Common myeloid progenitor, CD34-positive (primary cell): ENCODE measurements around the gene TMF1.

Experiments used
- CTCF ChIA-PET: fragments of 350-600 bp; sonication (Branson Sonifier 250); formaldehyde crosslinking; loops from one replicate; lab custom pipeline; 2021; ENCODE audit warnings: antibody characterized with exemption; lab: Charles Lee
- POLR2A ChIA-PET: fragments of 350-600 bp; sonication (Branson Sonifier 250); formaldehyde crosslinking; loops from one replicate; lab custom pipeline; 2021; ENCODE audit warnings: antibody characterized with exemption; lab: Charles Lee
- DNase-seq, 3 donors: peaks; one replicate each; pipeline versions ENCODE4 v3.0.0 to v3.0.0-alpha.2; 2013
- H3K27ac ChIP-seq, 2 experiments: 1 replicate in 1 of 2; 2 replicates in 1 of 2; pipeline ENCODE4 v1.7.0; 2013; ENCODE audit warnings: inconsistent platforms in 2 of 2, low read length in 2 of 2, mild to moderate bottlenecking in 2 of 2, low read depth in 1 of 2, moderate library complexity in 1 of 2; ENCODE audit not compliant: severe bottlenecking in 2 of 2, insufficient read depth in 1 of 2, poor library complexity in 1 of 2
- H3K27me3 ChIP-seq, 5 experiments: replicated peaks in 2 of 5; 1 replicate in 3 of 5; 2 replicates in 2 of 5; pipeline versions ENCODE4 v1.6.1 to v1.7.0; 2013; ENCODE audit warnings: low read length in 4 of 5, mild to moderate bottlenecking in 2 of 5, moderate library complexity in 2 of 5, inconsistent platforms in 1 of 5; ENCODE audit not compliant: insufficient read depth in 5 of 5, control insufficient read depth in 4 of 5
- H3K36me3 ChIP-seq, 4 experiments: 1 replicate in 2 of 4; 2 replicates in 2 of 4; pipeline versions ENCODE4 v1.6.1 to v1.7.0; 2013; ENCODE audit warnings: low read length in 3 of 4, control low read depth in 1 of 4, mild to moderate bottlenecking in 1 of 4; ENCODE audit not compliant: control insufficient read depth in 4 of 4, insufficient read depth in 4 of 4
- H3K4me1 ChIP-seq, 4 experiments: 1 replicate in 3 of 4; 2 replicates in 1 of 4; pipeline versions ENCODE4 v1.6.1 to v1.7.1; 2013; ENCODE audit warnings: low read length in 3 of 4, mild to moderate bottlenecking in 3 of 4, control low read depth in 1 of 4, inconsistent platforms in 1 of 4, moderate library complexity in 1 of 4; ENCODE audit not compliant: control insufficient read depth in 4 of 4, insufficient read depth in 4 of 4; ENCODE audit errors: control extremely low read depth in 1 of 4
- H3K4me3 ChIP-seq, 7 experiments: 1 replicate in 4 of 7; 2 replicates in 3 of 7; pipeline versions ENCODE4 v1.5.1 to v1.7.0; 2013; ENCODE audit warnings: mild to moderate bottlenecking in 7 of 7, low read length in 6 of 7, moderate library complexity in 6 of 7, inconsistent platforms in 2 of 7, low read depth in 2 of 7, control low read depth in 1 of 7; ENCODE audit not compliant: insufficient read depth in 4 of 7, control insufficient read depth in 1 of 7; ENCODE audit errors: extremely low read depth in 1 of 7
- H3K9me3 ChIP-seq, 5 experiments: 1 replicate in 4 of 5; 2 replicates in 1 of 5; pipeline versions ENCODE4 v1.6.1 to v1.7.1; 2013; ENCODE audit warnings: low read length in 4 of 5, mild to moderate bottlenecking in 2 of 5, inconsistent platforms in 1 of 5, low read depth in 1 of 5, moderate library complexity in 1 of 5; ENCODE audit not compliant: control insufficient read depth in 4 of 5, insufficient read depth in 2 of 5; ENCODE audit errors: control extremely low read depth in 1 of 5
- WGBS: methylation state at CpG from one replicate; pipeline ENCODE4 v1.1.5; 2013; ENCODE audit not compliant: insufficient coverage; 5-methylcytosine and 5-hydroxymethylcytosine counted together

Gene TMF1

DNA sequence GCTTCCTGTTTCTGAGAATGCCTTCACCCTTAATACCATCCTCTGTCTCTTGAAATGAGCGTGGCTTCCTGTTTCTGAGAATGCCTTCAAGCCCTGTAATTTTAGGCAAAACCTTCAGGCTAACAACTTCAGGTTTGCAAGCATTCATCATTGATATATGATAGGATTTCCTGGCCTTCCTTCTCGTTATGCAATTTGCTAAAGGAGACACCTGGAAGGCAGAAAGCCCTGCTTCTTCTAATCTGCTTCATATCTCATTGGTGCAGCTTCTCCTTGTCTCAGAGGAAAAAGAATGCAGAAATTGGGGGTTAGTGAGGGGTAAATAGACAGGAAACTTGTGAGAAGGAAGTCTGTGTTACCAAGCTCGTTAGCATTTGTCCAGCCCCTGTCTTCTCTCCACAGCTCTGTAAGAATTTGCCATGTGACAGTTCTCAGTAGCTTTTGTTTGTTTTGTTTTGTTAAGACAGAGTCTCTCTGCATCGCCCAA is 39.9 kb upstream of the TMF1 start:
- peak; percentile 69 to 95 (median 89) for DNase-seq

GRCh38 chr3:69091389-69092029 is 39.4 kb upstream of the TMF1 start:
- Histone ChIP-seq H3K27me3 (no peaks in the 10 kb centered on the region), H3K9me3 (no peaks in the 10 kb centered on the region), H3K36me3 (peaks cover 5 to 28% (median 7%) of the 10 kb centered on the region in 4 experiments), H3K27ac (peak overlapping the region; percentile 56 to 88), H3K4me1 (peaks cover 86 to 99% (median 94%) of the 10 kb centered on the region in 4 experiments), H3K4me3 (peak overlapping the region in 5 of 7 experiments; percentile 11 to 63 (median 47))
- CTCF ChIA-PET, result interaction anchor here (0.8 to 3.7 kb wide), 4 partner anchors 8 to 29 kb away, joined by 3 to 28 read pairs (median 6); partner anchors contain the start of gene ARL6IP5
- POLR2A ChIA-PET, result interaction anchor here (0.5 to 1.2 kb wide), 3 partner anchors 11 to 29 kb away, joined by 3 to 4 read pairs (median 3); partner anchors contain the start of gene UBA3
- 0% methylated on average over 1 of the region's 5 CpGs for WGBS
- DNase-seq, result peak in 1 of 3 donors; percentile 54

More for the DNA sequence above, 39.9 kb upstream of the TMF1 start:
- WGBS, result 0% methylated on average over 3 of the region's 4 CpGs
- Histone ChIP-seq H3K27ac (peak overlapping the region; percentile 71 to 88), H3K4me3 (peak overlapping the region in 6 of 7 experiments; percentile 35 to 63 (median 48)), H3K36me3 (peaks cover 5 to 28% (median 7%) of the 10 kb centered on the region in 4 experiments), H3K4me1 (peaks cover 80 to 99% (median 91%) of the 10 kb centered on the region in 4 experiments), H3K9me3 (no peaks in the 10 kb centered on the region), H3K27me3 (no peaks in the 10 kb centered on the region)
- ChIA-PET POLR2A (interaction anchor here (0.5 to 5.3 kb wide), 5 partner anchors 8 to 41 kb away, joined by 3 to 36 read pairs (median 3); partner anchors contain the start of genes ARL6IP5 and UBA3), CTCF (interaction anchor here (0.8 to 3.7 kb wide), 4 partner anchors 9 to 28 kb away, joined by 3 to 28 read pairs (median 6); partner anchors contain the start of gene ARL6IP5)

- DNase-seq, result no peak
- 96% methylated on average over 3 of the region's 3 CpGs for WGBS
- peak overlapping the region in 1 of 7 experiments; percentile 19 for H3K4me3 ChIP-seq
Observed at GRCh38 chr3:69090021-69090420, 37.9 kb upstream of the TMF1 start.

GRCh38 chr3:69088063-69088462 is 35.9 kb upstream of the TMF1 start:
- Histone ChIP-seq H3K9me3 (no peaks in the 10 kb centered on the region), H3K4me1 (peaks cover 74 to 90% (median 83%) of the 10 kb centered on the region in 4 experiments), H3K27me3 (no peaks in the 10 kb centered on the region), H3K27ac (peak overlapping the region; percentile 19 to 88), H3K36me3 (peaks cover 5 to 27% (median 7%) of the 10 kb centered on the region in 4 experiments), H3K4me3 (peak overlapping the region in 6 of 7 experiments; percentile 17 to 97 (median 89))
- CTCF ChIA-PET, result interaction anchor here (1.0 to 1.9 kb wide), 3 partner anchors 9 to 35 kb away, joined by 3 to 6 read pairs (median 5); partner anchors contain the start of gene UBA3
- 100% methylated on average over 1 of the region's 2 CpGs for WGBS
- no peak for DNase-seq
- POLR2A ChIA-PET, result no interaction called here

More at GRCh38 chr3:69090021-69090420, 37.9 kb upstream of the TMF1 start:
- Histone ChIP-seq H3K36me3 (peaks cover 5 to 28% (median 7%) of the 10 kb centered on the region in 4 experiments), H3K27me3 (no peaks in the 10 kb centered on the region), H3K4me1 (peaks cover 75 to 93% (median 88%) of the 10 kb centered on the region in 4 experiments), H3K9me3 (no peaks in the 10 kb centered on the region), H3K27ac (peak overlapping the region in 1 of 2 experiments; percentile 88)
- POLR2A ChIA-PET, result no interaction called here
- CTCF ChIA-PET, result interaction anchor here (0.6 to 1.5 kb wide), 5 partner anchors 9 to 29 kb away, joined by 3 to 4 read pairs (median 4); no protein-coding TSS in a partner anchor

DNA sequence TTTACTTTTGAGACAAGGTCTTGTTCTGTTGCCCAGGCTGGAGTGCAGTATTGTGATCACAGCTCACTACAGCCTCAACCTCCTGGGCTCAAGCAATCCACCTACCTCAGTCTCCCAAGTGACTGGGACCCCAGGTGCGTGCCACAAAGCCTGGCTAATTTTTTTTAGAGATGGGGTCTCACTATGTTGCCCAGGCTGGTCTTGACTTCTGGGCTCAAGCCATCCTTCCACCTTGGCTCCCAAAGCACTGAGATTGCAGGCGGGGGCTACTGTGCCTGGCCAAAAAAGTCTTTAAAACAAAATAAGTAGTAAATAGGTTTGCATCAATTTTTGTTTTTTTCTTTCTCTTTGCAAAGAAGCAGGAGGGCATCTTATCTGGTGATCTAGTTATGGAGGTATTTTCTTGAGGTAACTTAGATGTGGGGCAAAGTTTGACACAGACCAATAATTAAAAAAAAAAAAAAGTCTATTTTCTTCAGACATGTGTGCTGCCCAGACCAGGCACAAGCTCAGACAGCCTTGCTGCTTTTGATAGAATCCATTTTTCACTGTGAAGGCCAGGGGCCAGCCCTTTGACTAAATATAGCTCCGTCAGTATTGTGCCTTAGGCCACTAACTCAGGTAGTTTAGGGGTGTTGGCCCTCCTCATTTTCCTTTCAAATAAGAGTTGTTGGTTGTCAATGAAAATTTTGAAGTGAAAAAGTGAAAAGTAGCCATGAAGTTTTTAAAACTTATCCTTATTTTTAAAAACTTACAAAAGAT is 35.1 kb upstream of the TMF1 start:
- CTCF ChIA-PET, result interaction anchor here (1.0 to 5.2 kb wide), 3 partner anchors 12 to 33 kb away, joined by 5 to 27 read pairs (median 16); no protein-coding TSS in a partner anchor
- no peak for DNase-seq
- H3K36me3 ChIP-seq, result peaks cover 5 to 25% (median 7%) of the 10 kb centered on the region in 4 experiments
- 92% methylated on average over 2 of the region's 3 CpGs for WGBS
- H3K4me3 ChIP-seq, result peak overlapping the region in 6 of 7 experiments; percentile 27 to 97 (median 89)
- H3K9me3 ChIP-seq, result no peaks in the 10 kb centered on the region
- POLR2A ChIA-PET, result interaction anchor here (0.6 kb wide), 2 partner anchors 8 to 26 kb away, joined by 3 read pairs; no protein-coding TSS in a partner anchor
- H3K4me1 ChIP-seq, result peaks cover 73 to 90% (median 83%) of the 10 kb centered on the region in 4 experiments
- peak overlapping the region; percentile 19 to 88 for H3K27ac ChIP-seq
- no peaks in the 10 kb centered on the region for H3K27me3 ChIP-seq
